ENCODE data around the gene CFAP299.
"Not testable (repeated sequence)": the region's sequence is repeated elsewhere in the genome, so short reads cannot be mapped to it uniquely, and the experiment has no call there.

CFAP299 gene

DNA sequence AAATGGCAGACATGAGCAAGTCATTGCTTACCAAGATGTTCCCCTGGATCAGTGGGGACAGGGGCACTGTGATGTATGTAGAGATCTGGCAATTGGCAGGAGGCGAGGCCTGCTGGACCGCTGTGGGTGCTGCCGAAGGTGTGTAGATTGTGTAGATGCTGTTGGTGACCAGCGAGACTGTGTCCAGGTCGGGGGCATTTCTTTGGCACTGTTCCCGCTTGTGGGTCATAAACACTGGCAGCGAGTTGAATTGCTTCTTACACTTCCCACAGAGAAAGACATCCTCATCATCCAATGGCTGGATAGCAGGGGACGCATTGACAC, 52.7 kb downstream of the CFAP299 start:
- no peak for DNase-seq (ENCODE audit: low read depth in 2 of 2)

DNA sequence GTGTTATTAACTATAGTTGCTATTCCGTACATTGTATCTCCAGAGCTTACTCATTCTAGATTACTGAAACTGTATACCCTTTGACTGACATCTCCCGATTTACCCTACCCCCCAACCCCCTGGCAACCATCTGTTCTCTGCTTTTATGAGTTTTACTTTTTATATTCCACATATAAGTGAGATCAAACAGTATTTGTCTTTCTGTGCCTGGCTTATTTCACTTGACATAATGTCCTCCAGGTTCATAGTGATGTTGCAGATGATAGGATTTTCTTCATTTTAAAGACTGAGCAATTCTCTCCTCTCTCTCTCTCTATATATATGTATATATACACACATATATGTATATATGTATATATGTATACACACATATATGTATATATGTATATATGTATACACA, 54.6 kb downstream of the CFAP299 start:
- no peak for DNase-seq (ENCODE audit: low read depth in 2 of 2)

DNA sequence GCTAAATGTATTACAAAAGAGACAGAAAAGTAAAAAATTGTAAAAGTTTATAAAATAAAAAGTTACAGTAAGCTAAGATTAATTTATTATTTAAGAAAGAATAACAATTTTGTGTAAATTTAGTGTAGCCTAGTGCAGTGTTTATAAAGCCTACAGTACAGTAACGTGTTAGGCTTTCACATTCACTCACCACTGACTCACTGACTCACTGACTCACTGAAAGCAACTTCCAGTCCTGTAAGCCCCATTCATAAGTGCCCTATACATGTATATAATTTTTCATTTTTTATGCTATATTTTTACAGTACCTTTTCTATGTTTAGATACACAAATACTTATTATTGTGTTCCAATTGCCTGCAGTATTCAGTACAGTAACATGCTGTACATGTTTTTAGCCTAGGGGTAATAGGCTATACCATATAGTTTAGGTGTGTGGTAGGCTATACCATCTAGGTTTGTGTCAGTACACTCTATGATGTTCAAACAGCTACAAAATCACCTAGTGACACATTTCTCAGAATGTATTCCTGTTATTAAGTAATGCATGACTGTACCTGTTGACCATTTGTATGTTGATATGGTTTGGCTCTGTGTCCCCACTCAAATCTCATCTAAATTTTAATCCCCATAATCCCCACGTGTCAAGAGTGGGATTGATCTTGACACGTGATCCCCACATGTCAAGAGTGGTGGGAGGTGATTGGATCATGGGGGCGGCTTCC, 57.9 kb downstream of the CFAP299 start:
- peak in 1 of 2 donors; percentile 19 for DNase-seq (ENCODE audit: low read depth in 2 of 2)

DNA sequence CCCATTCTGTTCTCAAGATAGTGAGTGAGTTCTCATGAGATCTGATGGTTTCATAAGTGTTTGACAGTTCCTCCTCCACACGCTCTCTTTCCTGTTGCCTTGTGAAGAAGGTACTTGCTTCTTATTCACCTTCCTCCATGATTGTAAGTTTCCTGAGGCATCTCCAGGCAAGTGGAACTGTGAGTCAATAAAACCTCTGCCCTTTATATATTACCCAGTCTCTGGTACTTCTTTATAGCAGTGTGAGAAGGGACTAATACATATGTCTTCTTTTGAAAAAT, 58.4 kb downstream of the CFAP299 start:
- no peak for DNase-seq (ENCODE audit: low read depth in 2 of 2)

DNA sequence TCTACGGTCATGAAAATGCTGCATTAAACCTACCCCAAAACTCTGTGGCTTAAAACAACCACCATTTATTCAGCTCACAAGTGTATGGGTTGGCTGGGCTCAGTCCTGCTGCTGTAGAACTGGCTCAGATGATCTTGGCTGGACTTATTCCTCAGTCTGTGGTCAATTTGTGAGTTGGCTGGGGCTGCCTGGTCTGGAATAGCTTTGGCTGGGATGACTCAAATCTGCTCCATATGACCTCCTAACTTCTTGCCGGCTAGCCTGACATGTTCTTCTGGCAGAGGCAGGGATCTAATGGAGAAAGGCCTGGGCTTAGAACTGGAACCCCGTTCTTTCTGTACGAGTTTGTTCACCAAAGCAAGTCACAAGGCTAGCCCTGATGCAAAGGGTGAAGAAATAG, 71.7 kb downstream of the CFAP299 start:
- no peak for DNase-seq (ENCODE audit: low read depth in 2 of 2)

DNA sequence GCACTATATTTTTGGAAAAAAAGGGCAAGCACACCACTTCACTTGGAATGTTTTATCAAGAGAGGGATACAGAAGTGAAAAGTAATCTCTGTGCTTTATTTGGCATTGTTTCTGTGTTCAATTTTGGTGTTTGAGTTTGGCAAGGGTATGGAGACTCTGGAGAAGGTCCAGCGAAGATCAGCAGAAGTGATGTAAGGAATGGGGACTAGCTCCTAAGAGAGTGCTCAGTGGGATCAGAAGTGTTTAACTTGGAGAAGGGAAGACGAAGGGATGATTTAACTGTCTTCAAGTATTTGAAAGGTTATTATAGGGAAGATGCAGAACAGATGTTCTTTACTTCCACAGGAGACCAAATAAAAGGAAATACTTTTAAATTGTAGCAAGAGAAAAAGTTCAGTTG, 74.3 kb downstream of the CFAP299 start:
- DNase-seq (ENCODE audit: low read depth in 2 of 2): no peak

DNA sequence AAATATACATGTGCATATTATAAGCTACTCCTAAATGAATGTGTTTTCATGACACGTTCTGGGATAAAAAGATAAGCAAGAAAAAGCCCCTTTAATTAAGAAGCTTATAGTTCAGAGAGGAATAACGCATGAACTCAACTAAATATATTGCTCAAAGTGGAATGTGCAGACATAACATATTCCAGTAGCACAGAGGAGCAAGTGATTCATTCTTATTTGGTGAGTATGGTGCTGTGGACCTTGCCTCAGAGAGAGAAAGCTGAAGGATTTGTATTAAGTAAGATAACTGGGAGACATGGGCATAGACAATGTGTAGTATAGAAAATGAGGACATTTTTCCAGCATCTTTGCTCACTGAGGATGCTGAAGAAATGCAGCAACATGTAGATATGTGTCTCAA, 76.8 kb downstream of the CFAP299 start:
- DNase-seq (ENCODE audit: low read depth in 2 of 2): no peak

DNA sequence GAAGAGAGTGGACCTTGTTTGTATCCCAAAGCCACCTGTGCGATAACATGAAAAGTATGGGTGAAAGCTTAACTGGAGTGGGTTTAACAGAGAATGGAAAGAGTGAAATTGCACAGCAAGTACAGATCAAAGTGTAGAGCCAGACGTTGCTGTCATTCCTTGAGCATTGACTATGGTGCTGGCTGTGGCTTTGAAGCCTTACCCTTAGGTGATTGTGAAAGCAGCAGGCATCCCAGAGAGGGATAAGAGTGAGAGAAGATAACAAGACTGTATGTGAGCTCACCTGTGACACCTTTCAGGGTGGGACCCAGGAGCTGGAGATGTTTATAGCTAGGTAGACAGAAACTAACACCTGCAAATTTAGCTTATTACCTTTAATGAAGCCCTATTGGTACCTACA, 77.6 kb downstream of the CFAP299 start:
- no peak for DNase-seq (ENCODE audit: low read depth in 2 of 2)

DNA sequence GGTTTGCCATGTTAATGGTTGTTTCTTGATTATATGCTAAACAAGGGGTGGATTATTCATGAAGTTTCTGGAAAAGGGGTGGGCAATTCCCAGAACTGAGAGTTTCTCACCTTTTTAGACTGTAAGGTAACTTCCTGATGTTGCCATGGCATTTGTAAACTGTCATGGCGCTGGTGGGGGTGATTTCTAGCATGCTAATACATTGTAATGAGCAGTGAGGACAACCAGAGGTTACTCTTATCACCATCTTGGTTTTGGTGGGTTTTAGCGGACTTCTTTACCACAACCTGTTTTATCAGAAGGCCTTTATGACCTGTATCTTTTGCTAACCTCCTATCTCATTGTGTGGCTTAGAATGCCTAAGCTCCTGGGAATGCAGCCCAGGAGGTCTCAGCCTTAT, 81.5 kb downstream of the CFAP299 start:
- no peak for DNase-seq (ENCODE audit: low read depth in 2 of 2)

DNA sequence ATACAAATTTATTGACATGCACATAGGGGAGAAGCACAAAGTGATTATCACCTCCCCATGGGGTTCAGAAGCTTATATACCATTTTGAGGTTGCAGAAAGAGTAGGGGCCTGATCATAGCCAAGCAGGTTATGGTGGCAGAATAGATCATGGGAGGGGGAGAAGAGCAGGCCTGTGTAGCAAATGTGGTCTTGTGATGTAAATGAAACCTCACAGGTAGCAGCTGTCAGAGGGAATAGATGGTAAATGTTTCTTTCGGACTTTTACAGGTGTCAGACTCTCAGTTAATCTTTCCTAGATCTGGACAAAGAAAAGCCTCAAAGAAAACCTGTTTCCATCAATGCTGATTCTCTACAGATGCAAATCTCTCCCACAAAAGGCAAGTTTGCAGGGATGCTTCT, 84.4 kb downstream of the CFAP299 start:
- no peak for DNase-seq (ENCODE audit: low read depth in 2 of 2)

DNA sequence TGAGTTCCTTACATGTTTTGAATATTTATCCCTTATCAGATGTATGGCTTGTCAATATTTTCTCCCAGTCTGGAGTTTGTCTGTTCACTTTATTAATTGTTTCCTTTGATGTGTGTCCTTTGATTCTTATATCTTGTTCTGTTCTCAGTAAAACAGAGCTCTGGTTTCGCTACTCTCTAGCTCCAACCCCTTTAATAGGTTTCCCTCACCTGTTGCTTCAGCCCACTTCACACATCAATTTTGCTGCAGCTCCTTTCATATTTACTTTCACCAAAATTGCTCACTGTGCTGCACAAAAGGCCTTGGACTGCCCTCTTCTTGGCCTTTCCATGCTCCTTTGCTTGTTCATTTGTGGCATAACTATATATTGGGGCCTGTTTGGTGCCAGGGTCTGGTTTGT, 85.1 kb downstream of the CFAP299 start:
- DNase-seq (ENCODE audit: low read depth in 2 of 2): no peak

DNA sequence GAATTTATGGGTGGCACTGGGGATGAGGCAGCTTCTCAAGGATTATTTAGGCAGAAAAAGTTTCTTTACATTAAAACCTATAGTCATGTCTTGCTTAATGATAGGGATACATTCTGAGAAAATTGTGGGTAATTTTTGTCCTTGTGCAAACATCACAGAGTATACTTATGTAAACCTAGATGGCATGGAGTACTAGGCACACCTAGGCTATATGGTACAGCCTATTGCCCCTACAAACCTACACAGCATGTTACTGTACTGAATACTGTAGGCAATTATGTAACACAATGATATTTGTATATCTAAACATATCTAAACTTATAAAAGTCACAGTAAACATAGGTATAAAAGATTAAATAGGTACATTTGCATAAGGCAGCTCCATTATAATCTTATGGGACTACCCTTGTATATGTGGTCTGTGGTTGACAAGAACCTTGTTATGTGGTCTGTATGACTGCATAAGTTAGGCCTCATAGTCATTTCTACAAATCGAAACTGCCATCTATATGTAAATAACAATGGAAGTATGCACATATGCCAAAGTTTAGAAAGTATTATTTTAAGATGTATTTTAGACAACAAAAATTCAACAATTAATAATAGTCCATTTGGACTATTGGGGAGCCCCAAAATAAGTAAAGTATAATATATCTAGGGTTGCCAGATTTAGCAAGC, 87.3 kb downstream of the CFAP299 start:
- no peak for DNase-seq (ENCODE audit: low read depth in 2 of 2)

DNA sequence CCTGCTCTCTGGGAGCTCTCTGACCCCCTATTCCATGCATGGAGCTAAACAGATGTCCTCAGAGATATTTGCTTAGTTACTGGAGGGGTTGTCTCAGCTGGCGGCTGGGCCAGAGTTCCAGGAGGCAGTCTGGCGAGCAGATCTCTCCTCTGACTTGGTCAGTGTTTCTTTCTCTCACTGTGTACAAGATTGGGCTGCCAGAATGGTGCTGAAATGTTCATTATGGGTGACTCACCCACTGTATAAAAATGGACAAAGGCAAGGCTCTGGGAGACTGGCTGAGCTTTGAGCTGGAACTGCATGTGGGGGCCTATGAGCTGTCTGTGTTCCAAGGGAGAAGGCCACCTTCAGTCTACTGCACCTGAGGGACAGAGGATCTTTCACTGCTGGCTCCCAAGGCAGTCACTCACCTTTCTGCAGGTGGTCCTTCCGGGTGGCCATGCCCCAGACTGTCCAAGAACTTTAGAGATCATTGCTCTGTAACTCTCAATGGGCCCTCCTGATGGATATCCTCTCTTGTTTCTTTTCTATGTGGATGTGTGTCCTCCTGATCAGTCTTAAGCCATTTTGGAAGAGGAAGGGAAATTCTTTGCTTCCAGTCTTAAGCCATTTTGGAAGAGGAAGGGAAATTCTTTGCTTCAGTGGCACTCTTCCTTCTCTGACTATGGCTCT, 88.2 kb downstream of the CFAP299 start:
- no peak for DNase-seq (ENCODE audit: low read depth in 2 of 2)

DNA sequence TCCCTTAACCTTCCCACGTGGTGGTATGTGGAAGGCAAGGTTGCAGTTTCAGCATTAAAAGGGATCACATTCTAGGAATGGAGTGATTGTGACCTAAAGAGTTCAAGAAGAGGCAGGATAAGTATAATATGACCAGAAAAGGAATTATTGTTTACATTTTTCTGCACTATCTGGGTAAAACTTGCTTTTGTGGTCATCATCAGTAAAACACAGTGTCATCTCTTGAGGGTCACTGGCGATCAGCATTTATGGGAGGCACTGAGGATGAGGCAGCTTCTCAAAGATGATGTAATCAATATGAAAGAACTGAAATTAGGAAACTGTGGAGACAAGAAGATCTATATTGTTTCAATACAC, 88.7 kb downstream of the CFAP299 start:
- DNase-seq (ENCODE audit: low read depth in 2 of 2): no peak

DNA sequence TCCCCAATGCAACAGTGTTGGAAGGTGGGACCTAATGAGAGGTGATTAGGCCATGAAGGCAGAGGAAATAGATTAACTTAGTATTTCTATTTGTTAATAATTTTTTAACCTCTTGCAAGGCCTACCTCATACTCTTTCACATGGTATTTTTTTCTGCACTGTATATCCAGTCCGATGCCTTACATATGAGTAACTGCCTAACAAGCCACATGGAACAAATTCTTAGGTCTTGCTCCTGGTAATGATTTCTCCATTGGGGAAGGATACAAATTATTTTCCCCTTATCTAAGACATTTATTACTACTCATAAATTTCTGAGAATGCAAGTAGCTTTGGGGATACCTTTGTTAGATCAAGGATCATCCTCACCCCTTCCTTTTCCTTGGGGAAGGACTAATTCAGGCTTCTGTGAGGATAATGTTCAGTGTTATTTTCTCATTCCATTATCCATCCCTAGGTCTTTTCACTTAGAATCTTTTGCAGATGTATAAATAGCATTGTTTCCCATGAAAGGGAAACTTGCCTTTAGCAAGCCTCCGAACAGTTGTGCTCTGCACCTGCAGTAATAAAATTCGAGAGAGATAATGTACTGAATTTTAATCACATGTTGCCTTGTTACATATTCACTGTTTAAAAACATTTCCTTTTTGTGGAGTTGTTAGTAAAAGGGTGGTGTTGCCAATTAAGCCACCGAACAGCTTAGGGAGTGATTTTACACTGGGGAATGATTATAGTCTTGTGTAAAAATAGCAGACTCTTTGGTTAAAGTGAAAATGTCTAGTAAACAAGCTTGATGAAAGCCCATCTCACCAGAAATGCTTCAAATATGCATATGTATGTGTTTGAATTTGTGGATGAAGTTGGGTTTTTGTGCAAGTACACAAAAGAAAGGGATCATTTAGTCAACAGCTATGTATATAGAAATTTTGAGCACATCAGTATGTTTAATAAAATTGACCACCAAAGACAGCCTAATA, 89.9 kb downstream of the CFAP299 start:
- DNase-seq (ENCODE audit: low read depth in 2 of 2): no peak

DNA sequence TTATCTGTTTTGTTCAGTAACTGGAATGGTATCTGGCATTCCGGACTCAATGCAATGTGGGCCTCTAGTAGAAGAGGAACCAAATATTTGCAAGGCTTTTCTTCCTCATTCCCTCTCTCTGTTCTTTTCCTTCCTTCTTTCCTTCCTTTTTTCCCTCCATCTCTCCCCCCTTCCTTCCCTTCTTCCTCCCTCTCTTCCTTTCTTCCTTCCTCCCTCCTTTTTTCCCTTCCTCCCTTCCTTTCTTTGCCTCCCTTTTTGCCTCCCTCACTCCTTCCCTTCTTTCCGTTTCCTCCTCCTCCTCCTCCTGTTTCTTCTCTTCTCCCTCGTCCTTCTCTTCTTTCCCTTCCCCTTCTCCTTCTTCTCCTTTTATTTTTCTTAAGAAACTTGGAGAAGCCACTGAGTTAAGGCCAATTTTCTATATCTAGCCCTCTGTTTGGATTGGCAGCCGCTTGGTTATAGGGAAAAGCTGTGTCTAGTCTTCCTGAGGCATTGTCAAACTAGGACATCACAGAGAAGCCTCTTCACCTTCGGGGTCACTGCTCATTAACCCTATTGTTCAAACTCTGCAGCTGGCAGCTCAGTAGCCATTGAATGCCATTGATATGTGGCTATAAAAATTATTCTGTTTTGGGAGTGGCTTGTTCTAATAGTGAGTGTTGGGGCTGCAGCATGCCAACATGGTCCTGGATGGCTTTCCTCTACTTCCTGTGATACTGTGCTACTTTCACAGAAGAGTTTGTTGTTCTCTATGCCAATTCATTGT, 95.9 kb downstream of the CFAP299 start:
- DNase-seq (ENCODE audit: low read depth in 2 of 2): no peak

DNA sequence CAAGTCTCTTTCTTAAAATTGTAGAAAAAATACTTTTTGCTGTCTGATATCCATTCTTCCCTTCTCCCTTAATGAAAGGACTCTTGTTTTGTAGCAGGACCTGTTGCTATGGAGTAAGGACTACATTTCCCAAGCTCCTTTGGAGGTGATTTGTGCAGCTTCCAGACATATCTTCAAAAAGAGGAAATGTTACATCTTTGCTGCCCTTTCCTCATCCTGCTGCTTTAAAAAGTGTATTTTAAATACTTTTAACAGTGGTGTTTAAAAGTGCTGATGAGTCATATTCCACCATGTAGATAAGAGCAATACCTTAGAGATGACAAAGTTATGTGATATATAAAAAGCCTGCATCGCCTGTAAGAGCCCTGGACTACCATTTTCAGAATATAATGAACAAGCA, 98.7 kb downstream of the CFAP299 start:
- no peak for DNase-seq (ENCODE audit: low read depth in 2 of 2)

DNA sequence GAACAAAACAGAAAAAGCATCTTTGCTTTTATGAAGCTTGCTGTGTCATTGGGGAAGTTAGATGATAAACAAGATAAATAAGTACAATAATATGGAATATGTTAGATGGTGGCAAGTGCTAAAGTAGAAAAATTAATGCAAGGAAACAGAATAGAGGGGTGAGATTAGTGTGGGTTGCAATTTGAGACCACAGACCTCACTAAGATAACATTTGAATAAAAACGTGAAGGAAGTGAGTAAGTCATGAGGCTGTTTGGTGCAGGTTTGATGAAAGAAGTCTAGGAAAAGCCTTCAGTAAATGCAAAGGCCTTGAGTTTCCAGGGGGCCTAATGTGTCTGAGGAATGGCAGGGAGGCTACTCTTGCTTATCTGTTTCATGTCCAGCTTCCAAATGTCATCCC, 102.5 kb downstream of the CFAP299 start:
- DNase-seq (ENCODE audit: low read depth in 2 of 2): no peak

DNA sequence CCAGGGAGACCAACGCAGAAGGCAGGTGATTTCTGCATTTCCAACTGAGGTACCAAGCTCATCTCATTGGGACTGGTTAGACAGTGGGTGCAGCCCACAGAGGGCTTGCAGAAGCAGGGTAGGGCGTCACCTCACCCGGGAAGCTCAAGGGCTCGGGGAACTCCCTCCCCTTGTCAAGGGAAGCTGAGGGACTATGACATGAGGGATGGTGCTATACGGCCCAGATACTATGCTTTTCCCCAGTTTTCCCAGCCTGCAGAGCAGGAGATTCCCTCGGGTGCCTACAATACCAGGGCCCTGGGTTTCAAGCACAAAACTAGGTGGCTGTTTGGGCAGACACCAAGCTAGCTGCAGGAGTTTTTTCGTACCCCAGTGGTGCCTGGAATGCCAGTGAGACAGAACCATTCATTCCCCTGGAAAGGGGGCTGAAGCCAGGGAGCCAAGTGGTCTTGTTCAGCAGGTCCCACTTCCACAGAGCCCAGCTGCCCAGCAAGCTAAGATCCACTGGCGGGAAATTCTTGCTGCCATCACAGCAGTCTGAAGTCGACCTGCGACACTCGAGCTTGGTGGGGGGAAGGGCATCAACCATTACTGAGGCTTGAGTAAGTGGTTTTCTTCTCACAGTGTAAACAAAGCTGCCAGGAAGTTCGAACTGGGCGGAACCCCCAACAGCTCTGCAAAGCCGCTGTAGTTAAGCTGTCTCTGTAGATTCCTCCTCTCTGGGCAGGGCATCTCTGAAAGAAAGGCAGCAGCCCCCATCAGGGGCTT, 103.9 kb downstream of the CFAP299 start:
- not testable (repeated sequence) for DNase-seq (ENCODE audit: low read depth in 2 of 2)

DNA sequence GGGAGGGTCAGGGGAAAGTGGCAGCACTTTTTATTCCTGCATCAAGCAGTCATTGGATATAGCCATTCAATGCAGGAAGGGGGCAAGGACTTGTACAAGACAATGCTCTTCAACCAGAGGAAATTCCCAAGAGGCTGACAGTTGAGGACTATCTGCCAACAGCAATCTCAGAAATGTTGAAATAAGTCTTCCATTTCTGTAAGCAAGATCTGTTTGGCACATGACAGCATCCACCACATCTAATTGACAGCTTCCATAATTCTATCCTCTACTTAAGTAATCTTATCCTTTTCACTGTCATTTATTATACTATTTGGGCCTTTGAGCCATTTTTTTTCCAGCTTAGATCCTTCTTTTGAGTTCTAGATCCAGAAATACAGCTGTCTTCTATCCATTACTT, 110.7 kb downstream of the CFAP299 start:
- DNase-seq (ENCODE audit: low read depth in 2 of 2): no peak

DNA sequence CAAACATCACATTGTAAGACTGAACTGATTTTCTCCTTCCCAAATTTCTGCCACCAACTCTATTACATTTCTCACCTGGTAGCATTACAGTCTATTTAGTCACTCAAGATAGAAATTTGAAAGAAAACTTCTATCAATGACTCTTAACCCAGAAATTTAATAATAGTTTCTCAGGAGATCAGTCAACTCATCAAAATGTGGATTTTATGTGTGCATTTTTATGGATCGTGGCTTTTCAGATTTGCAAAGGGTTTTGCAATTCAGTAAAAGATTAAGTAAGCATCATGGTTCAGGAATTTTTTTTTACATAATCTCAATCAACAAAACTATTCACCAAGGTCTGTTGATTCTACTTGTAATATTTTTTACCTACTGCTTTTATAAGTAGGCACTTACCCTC, 111.1 kb downstream of the CFAP299 start:
- DNase-seq (ENCODE audit: low read depth in 2 of 2): no peak

Measured in stimulated activated CD4-positive, alpha-beta T cell treated with anti-CD3 and anti-CD28 coated beads, Interleukin-15, amount 100 ng/mL, for 48 hours (primary cell).